ENCODE measurements around the gene CHN2.

DNA sequence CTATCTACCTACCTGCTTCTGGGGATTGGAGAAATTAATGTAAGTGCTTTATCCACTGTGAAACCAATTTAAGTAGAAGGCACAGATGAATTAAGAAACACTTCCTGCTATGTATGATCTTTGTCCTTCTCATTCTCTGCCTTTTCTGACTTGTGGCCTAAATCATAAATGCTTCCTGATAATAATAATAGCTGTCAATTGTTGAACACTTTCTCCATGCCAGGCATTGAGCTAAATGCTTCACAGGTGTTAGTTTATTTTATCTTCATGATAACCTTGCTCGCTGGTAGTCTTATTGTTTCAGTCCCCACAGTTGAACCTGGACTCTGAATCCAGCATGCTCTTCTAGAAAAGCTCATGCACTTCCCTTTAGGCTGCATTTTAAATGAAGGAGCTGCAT lies 75.4 kb downstream of the CHN2 start:
- TF ChIP-seq, protein P1, sequence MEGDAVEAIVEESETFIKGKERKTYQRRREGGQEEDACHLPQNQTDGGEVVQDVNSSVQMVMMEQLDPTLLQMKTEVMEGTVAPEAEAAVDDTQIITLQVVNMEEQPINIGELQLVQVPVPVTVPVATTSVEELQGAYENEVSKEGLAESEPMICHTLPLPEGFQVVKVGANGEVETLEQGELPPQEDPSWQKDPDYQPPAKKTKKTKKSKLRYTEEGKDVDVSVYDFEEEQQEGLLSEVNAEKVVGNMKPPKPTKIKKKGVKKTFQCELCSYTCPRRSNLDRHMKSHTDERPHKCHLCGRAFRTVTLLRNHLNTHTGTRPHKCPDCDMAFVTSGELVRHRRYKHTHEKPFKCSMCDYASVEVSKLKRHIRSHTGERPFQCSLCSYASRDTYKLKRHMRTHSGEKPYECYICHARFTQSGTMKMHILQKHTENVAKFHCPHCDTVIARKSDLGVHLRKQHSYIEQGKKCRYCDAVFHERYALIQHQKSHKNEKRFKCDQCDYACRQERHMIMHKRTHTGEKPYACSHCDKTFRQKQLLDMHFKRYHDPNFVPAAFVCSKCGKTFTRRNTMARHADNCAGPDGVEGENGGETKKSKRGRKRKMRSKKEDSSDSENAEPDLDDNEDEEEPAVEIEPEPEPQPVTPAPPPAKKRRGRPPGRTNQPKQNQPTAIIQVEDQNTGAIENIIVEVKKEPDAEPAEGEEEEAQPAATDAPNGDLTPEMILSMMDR (IDR thresholded peaks at IDR 0.05), result no peak
- TF ChIP-seq POLR2A (IDR thresholded peaks at IDR 0.05) (no peak), EP300 (IDR thresholded peaks at IDR 0.05; ENCODE audit: low read depth) (no peak)

Measured in transverse colon (tissue), 3 donors.